Measurements from ENCODE around the gene DNAJC5.

DNA sequence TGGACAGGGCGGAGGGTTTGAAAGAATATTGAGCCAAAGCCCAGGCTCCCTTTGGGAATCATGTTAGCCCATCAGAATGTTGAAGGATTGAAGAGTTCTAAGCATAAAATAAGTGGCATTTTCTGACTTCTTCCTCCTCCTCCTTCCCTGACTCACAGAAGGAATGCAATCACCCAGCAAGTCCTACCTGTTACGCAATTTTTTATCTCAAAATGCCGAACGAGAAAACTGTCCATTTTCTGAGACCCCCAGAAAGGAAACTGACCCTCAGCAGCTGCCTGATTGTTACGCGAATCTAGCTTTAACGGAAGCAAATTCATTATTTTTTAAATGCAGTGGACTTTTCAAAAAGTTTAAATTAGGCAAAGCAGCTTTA is 4.7 kb upstream of the DNAJC5 start:
- TF ChIP-seq CTCF (IDR thresholded peaks at IDR 0.05; ENCODE audit: low read depth, low read length, poor library complexity, severe bottlenecking) (no peak), EZH2phosphoT487 (IDR thresholded peaks at IDR 0.05; ENCODE audit: borderline replicate concordance, low read length) (no peak)

All from DOHH2 (cell line).